ENCODE data around the gene RFX6.

RFX6 gene

DNA sequence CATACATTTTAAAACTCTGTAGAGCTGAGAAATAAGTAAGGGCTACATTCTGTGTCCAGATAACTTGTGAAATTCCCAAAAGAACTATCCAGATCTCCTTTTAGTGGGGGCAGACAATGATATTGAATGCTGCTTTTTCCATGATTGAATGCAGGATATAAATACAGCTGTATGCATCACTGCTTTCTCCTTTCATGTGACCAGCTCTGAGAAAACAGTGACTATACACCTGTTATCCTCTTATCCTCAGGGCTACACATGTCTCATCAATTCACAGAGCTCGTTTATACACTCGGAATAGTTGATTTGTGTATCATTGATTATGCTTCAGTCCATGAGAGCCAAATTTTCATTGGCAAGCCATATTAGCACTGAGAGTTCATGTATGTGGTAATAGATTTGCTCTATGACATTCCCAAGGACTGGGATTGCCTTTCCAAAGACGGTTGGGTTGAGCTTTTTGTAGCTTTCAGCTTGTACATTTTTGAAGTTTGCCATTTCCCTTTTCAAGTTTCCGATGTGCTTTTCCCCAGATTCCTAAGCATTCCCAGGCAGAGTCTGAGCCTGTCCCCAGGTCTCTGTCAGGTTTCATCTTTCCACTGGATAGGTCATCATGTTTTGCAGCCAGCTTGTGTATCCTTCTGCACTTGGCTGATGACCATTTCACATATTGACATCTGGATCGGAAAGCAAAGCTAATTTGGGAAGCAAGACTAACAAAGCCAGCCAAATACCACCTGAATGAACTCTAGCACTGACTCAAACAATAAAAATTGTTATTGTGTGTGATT, 97.7 kb downstream of the RFX6 start:
- DNase-seq = no peak

DNA sequence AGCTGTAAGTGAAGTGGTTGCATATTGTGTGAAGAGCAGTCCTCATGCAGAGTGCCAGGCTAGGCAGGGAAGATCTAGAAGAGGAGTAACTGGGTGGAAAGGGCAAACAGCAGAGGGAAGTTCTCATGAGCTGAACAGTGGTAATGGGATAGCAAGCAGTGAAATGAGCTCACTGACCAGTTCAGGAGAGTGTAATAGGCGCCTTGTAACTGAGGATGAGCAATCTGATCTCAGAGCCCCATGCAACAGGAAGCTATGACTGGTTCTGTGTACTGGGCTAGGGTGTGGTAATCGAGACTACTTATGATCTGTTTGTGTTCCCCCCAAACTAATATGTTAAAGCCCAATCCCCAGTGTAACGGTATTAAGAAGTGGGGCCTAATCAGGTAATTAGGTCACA, 98.6 kb downstream of the RFX6 start:
- DNase-seq = no peak

DNA sequence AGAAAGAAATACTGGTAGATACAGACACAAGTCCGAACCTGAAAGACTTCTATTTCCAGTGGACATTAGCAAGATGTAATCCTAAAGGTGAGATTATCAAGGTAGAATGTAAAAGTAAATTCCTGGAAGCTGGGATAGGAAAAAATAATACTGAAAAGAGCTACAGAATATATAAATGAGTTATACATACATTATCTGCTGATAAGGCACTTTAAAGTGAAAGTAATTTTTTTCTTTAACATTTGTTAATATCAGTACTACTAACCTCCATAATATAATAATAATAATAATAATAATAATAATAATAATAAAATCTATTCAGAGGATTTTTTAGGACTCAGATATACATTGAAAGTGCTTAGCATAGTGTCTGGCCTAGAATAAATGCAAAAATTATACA, 102.5 kb downstream of the RFX6 start:
- DNase-seq = no peak
